ENCODE results near the gene PAPPA2. TPM values are rescaled to one million over a fixed set of nuclear protein-coding genes. Genes with fewer than 3 reads are reported as not detected.

The PAPPA2 gene
- total RNA-seq, 2 donors from 2014 or later = 1.3 TPM; not detected in 1

GRCh38 chr1:176460544-176461336 lies 2.2 kb upstream of the PAPPA2 start:
- Mint-ChIP-seq H3K27ac (no peak overlapping the region), H3K36me3 (ENCODE audit: low read depth) (no peaks in the 10 kb centered on the region), H3K9me3 (peaks cover 21% of the 10 kb centered on the region), H3K4me1 (no peaks in the 10 kb centered on the region), H3K27me3 (ENCODE audit: insufficient read depth) (peaks cover 2% of the 10 kb centered on the region), H3K4me3 (no peak overlapping the region)
- H3K9me3 ChIP-seq (ENCODE audit: control insufficient read depth, low read length) = no peaks in the 10 kb centered on the region
- no peak for TF ChIP-seq CTCF (conservative IDR thresholded peaks at IDR 0.05)
- no peak for DNase-seq
- H3K4me3 ChIP-seq (ENCODE audit: low read length) = no peak overlapping the region
- H3K27me3 ChIP-seq (ENCODE audit: control insufficient read depth, insufficient read depth, low read length, poor library complexity, severe bottlenecking) = no peaks in the 10 kb centered on the region
- H3K36me3 ChIP-seq (ENCODE audit: control insufficient read depth, insufficient read depth, low read length) = no peaks in the 10 kb centered on the region
- H3K4me1 ChIP-seq (ENCODE audit: control insufficient read depth, insufficient read depth, low read length) = no peaks in the 10 kb centered on the region
- H3K27ac ChIP-seq (ENCODE audit: low read depth, low read length) = no peak overlapping the region
- 71 to 77% methylated on average over 2 of the region's 2 CpGs for WGBS, 2 experiments (ENCODE audit: insufficient coverage in 1 of 2, insufficient read length in 1 of 2)
- H3K9ac ChIP-seq (ENCODE audit: extremely low read depth, low read length, poor library complexity, severe bottlenecking) = no peak overlapping the region

- H3K9ac ChIP-seq (ENCODE audit: extremely low read depth, low read length, poor library complexity, severe bottlenecking) = no peak overlapping the region
- Mint-ChIP-seq H3K27me3 (ENCODE audit: insufficient read depth) (peaks cover 2% of the 10 kb centered on the region), H3K4me1 (no peaks in the 10 kb centered on the region), H3K27ac (no peak overlapping the region), H3K9me3 (peaks cover 21% of the 10 kb centered on the region), H3K4me3 (no peak overlapping the region), H3K36me3 (ENCODE audit: low read depth) (no peaks in the 10 kb centered on the region)
- H3K4me3 ChIP-seq (ENCODE audit: low read length) = no peak overlapping the region
- H3K9me3 ChIP-seq (ENCODE audit: control insufficient read depth, low read length) = no peaks in the 10 kb centered on the region
- 85 to 100% methylated on average over 1 of the region's 1 CpG for WGBS, 2 experiments (ENCODE audit: insufficient coverage in 1 of 2, insufficient read length in 1 of 2)
- no peaks in the 10 kb centered on the region for H3K4me1 ChIP-seq (ENCODE audit: control insufficient read depth, insufficient read depth, low read length)
- H3K27me3 ChIP-seq (ENCODE audit: control insufficient read depth, insufficient read depth, low read length, poor library complexity, severe bottlenecking) = no peaks in the 10 kb centered on the region
- DNase-seq = no peak
- no peak for TF ChIP-seq CTCF (conservative IDR thresholded peaks at IDR 0.05)
- no peaks in the 10 kb centered on the region for H3K36me3 ChIP-seq (ENCODE audit: control insufficient read depth, insufficient read depth, low read length)
- no peak overlapping the region for H3K27ac ChIP-seq (ENCODE audit: low read depth, low read length)
Observed at GRCh38 chr1:176461576-176461975, 1.4 kb upstream of the PAPPA2 start.

GRCh38 chr1:176466514-176466913 lies 3.5 kb downstream of the PAPPA2 start:
- Mint-ChIP-seq H3K36me3 (ENCODE audit: low read depth) (no peaks in the 10 kb centered on the region), H3K27ac (no peak overlapping the region), H3K9me3 (no peaks in the 10 kb centered on the region), H3K27me3 (ENCODE audit: insufficient read depth) (no peaks in the 10 kb centered on the region), H3K4me1 (peaks cover 10% of the 10 kb centered on the region), H3K4me3 (no peak overlapping the region)
- Histone ChIP-seq H3K36me3 (ENCODE audit: control insufficient read depth, insufficient read depth, low read length) (no peaks in the 10 kb centered on the region), H3K27ac (ENCODE audit: low read depth, low read length) (no peak overlapping the region), H3K4me3 (ENCODE audit: low read length) (no peak overlapping the region), H3K9me3 (ENCODE audit: control insufficient read depth, low read length) (no peaks in the 10 kb centered on the region), H3K4me1 (ENCODE audit: control insufficient read depth, insufficient read depth, low read length) (peaks cover 7% of the 10 kb centered on the region), H3K27me3 (ENCODE audit: control insufficient read depth, insufficient read depth, low read length, poor library complexity, severe bottlenecking) (no peaks in the 10 kb centered on the region), H3K9ac (ENCODE audit: extremely low read depth, low read length, poor library complexity, severe bottlenecking) (no peak overlapping the region)
- DNase-seq = peak; percentile 78
- peak; percentile 87 for TF ChIP-seq CTCF (conservative IDR thresholded peaks at IDR 0.05)
- WGBS, 2 experiments (ENCODE audit: insufficient coverage in 1 of 2, insufficient read length in 1 of 2) = 28 to 46% methylated on average over 3 of the region's 3 CpGs

All from endodermal cell (in vitro differentiated cells).